NCI-H1694 treated with DMSO at 0.1 percent for 48 hours (cell line): ENCODE measurements around the gene PRELID3B.

ENCODE experiments used
- DNase-seq: peaks from one replicate; lab custom pipeline; 2025; lab: John Stamatoyannopoulos, UW

Gene PRELID3B

GRCh38 chr20:58993332-58994248 is 49.0 kb downstream of the PRELID3B start:
- no peak for DNase-seq

GRCh38 chr20:58992911-58993310 is 49.7 kb downstream of the PRELID3B start:
- no peak for DNase-seq

GRCh38 chr20:58991715-58992114 is 50.9 kb downstream of the PRELID3B start:
- no peak for DNase-seq

- no peak for DNase-seq
Measured at GRCh38 chr20:58990651-58991445, 51.7 kb downstream of the PRELID3B start.

- DNase-seq, result no peak
Measured at GRCh38 chr20:58989196-58989595, 53.4 kb downstream of the PRELID3B start.

- DNase-seq, result no peak
Measured at GRCh38 chr20:58988565-58988882, 54.1 kb downstream of the PRELID3B start.

GRCh38 chr20:58987790-58988564 is 54.6 kb downstream of the PRELID3B start:
- DNase-seq, result no peak

GRCh38 chr20:58986968-58987517 is 55.5 kb downstream of the PRELID3B start:
- DNase-seq, result no peak

- DNase-seq, result no peak
Measured at GRCh38 chr20:58986286-58986967, 56.2 kb downstream of the PRELID3B start.

- no peak for DNase-seq
Measured at GRCh38 chr20:58985656-58986055, 56.9 kb downstream of the PRELID3B start.

- DNase-seq, result no peak
Measured at GRCh38 chr20:58984691-58985090, 57.9 kb downstream of the PRELID3B start.
